GM18498 (cell line): Measurements from ENCODE around the gene CAV3.
"Not testable (repeated sequence)": the region's sequence is repeated elsewhere in the genome, so short reads cannot be mapped to it uniquely, and the experiment has no call there.

Experiments
- ATAC-seq: cut with Tn5 transposase; IDR thresholded peaks from one replicate; pipeline ENCODE4 v1.9.1; 2021; ENCODE audit warnings: mild to moderate bottlenecking, moderate library complexity; ENCODE audit not compliant: unreplicated experiment

The CAV3 gene

GRCh38 chr3:8733332-8734094, at the start of gene CAV3:
CAV3 (plus strand) TSS chr3:8733802; CDS start chr3:8733877, 75 bp downstream.
- ATAC-seq, result no peak

GRCh38 chr3:8684992-8685391, 48.6 kb upstream of the CAV3 start:
- ATAC-seq, result not testable (repeated sequence)

DNA sequence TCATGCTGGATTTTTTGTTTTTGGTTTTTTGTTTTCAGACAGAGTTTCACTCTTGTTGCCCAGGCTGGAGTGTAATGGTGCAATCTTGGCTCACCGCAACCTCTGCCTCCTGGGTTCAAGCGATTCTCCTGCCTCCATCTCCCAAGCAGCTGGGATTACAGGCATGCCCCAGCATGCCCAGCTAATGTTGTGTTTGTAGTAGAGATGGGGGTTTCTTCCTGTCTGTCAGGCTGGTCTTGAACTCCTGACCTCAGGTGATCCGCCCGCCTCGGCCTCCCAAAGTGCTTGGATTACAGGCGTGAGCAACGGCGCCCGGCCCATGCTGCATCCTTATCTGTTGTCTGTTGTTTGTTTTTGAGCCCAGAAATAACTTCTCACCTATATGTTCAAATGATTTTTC, 42.3 kb upstream of the CAV3 start:
- not testable (repeated sequence) for ATAC-seq

DNA sequence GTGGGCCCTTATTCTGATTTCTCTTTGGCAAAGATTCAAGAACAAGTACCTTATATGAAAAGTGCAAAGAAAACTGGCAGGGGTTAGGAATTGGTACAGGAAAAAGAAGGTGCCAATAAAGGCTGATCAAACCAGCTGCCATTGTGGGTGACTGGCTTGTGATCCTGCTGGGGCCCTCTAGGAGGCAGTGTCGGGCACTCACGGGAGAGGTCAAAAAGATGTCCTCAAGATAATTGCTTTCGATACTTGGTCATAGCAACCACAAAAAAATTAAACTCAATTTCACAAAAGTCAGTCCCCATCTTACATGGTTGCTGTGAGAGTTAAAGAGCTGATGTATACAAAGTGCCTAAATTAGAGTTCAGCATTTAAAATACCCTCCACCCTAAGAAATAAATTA, 31.0 kb upstream of the CAV3 start:
- ATAC-seq, result no peak

DNA sequence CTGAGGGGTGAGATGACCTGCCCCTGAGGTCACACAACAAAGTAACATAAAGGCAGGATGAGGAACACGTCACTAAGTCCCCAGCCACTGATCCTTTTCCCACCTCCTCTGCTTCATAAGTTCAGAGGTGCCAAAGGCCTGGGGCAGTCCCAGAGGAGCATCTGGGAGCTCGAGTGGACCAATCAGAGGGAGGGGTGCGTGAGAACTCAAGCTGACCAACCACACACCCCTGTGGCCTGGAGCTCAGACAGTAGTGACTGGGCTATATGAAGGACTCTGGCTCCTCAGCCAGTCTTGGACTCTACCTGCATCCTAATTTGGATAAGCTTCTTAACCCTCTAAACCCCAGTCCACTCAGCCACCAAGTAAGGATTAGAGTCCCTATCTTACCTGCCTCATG, 28.0 kb upstream of the CAV3 start:
- no peak for ATAC-seq

DNA sequence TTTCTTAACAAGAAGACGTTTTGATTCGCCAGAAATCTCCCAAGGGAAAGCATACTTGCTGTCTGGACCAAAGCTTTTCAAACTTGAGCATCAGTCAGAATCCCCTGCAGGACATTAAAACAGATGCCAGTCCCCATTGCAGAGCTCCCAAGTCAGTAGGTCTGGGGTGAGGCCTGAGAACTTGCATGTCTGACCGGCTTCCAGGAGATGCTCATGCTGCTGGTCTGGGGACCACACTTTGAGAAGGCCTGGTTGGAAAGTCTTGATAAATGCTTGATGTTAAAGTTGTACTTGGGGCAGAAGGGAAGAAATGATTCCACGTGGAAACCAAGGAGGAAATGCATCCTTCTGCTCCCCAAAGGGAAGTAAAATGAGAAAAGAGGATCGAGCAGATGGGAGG, 24.3 kb upstream of the CAV3 start:
- ATAC-seq, result no peak

DNA sequence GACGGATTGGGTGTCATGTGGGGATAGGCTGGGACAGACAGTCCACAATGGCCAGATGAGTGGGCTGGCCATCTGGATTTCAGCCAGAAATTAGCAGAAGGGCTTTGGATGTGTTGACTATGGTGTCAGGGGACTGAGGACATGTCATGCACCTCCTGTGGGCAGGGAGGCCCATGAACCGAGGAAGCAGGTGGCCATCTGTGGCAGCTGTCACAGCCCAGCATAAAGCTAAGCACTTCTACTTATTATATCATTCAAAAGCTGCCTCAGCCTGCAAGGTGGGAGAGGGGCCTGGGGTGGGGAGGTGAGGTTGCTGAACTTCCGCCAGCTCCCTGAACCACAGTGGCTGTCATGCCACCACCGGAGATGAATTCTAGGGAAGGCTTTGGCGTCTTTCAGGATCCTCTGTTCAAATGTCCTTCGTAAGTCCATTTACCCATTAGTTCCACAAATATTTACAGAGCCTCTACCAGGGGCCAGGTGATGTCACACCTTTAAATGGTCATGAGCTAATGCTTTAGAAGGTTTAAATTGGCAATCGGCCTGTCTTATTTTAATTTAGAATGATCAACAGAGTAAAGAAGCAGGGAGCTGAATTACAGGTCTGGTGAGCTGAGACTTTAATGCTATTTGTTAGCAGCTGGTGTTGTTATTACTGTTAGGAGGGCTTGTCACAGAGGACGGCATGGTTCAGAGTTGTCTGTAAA, 23.6 kb upstream of the CAV3 start:
- ATAC-seq, result no peak

DNA sequence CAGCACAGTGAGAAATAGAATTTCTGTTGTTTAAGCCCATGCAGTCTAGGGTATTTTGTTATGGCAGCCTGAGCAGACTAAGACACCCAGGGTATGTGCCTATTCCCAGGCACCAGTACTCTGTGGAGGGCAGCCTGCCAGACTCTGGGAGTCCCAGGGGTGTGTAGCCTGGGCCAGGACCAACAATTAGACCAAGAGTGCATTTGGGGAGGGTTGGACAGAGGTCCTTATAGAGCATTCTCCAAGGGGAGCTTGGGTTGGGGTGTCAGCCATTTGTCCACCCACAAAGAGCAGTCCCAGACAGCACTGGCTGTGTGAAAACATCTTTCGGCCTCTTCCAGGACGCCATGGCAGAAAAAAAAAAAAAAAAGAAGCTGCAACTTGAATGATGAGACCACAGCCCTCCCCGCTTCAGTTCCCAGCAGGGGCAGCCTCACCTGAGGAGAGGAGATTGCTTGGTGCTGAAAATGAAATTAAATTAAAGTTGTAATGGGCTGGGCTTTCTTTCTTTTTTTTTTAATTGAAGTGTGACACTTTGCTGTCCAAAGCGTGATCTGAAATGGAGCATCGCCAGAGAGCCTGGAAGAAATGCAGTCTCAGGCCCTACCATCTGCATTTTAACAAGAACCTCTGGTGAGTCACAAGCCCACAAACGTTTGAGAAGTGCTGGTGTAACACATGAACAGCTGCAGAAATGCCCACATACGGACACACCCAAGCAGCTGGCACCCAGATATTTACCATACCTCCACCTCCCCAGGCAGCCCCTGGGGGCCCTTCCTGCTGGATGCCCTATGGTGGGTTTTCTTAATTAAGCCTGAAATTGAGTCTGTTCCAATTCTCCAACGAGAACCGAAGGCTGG, 21.3 kb upstream of the CAV3 start:
- no peak for ATAC-seq

GRCh38 chr3:8712908-8713255, 20.7 kb upstream of the CAV3 start:
- ATAC-seq, result no peak

DNA sequence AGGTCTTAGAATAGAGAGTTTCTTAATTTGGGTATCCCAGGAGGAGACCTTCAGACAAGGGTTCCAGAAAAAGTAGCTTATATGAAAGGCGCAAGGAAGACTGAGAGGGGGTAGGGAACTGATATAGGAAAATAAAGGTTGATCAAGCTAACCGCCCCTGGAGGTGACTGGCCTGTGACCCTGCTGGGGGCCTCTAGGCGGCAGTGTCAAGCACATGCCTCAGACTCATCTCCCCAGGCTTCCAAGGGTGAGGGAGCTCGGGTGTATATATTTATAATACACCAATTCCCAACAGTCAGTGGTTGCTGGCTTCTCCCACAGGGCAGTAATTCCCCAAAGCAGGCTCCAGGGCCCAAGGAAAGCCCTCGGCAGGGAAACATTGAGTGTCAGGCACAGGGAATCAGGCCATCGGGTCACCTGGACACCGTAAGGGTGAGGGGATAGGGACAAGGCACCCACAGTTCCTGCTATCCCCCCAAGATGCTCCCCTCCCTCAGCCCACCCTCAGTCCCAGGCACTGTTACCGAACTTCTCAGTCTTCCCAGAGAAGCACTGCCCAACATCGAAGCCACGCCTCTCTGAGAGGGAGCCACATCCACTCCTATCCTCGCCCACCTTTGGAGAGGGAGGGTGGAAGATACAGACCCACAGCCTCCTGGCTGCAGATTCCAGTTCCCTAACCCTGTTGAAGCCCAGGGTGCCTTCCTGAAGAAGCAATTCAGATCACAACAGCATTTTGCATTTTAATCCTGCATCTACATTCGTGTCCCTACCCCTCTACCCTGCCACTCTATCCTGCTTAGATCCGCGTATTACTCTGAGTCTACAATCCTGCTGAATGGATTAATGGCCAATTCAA, 19.5 kb upstream of the CAV3 start:
- ATAC-seq, result no peak

DNA sequence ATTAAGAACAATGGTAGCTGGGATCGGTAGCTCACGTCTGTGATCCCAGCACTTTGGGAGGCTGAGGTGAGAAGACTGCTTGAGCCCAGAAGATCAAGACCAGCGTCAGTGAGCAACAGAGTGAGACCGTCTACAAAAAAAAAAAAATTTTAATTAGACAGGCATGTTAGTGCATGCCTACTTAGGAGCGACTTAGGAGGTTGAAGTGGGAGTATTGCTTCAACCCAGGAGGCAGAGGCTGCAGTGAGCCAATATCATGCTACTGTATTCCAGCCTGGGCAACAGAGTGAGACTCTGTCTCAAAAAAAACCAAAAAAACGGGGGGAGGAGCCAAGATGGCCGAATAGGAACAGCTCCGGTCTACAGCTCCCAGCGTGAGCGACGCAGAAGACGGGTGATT, 17.8 kb upstream of the CAV3 start:
- ATAC-seq, result not testable (repeated sequence)

DNA sequence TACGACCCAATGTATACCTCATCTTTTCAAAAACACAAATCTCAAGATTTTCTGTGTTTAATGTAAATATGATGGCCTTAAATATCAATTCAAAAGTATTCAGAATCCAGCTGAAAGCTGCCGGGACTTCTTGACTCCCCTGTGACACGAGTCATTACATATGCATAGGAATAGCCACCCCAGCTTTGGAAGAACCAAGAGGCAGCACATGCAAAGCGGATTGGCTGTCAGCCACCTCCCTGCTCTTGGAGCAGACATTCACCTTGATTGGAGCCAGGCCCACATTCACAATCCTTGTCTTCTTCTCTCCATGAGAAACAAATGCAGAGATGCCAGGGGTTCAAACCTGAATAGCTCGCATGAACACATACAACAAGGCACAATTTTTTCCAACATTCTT, 10.8 kb upstream of the CAV3 start:
- no peak for ATAC-seq

DNA sequence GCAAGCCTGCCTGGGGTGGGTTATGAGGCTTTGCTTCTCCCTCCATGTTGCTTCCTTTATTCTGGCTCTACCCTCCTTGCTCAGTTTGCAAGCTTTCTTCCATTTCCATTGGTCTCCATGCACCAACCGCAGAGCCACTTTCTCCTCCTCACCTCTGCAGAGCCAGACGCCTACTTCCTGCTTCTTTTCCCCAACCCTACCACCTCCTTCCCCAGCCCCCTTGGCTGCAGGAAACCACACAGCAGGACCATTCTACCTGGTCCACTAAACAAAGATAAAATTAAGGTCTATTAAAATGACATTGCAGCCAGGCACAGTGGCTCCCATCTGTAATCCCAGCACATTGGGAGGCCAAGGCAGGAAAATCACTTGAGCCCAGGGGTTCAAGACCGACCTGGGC, 10.0 kb upstream of the CAV3 start:
- no peak for ATAC-seq

DNA sequence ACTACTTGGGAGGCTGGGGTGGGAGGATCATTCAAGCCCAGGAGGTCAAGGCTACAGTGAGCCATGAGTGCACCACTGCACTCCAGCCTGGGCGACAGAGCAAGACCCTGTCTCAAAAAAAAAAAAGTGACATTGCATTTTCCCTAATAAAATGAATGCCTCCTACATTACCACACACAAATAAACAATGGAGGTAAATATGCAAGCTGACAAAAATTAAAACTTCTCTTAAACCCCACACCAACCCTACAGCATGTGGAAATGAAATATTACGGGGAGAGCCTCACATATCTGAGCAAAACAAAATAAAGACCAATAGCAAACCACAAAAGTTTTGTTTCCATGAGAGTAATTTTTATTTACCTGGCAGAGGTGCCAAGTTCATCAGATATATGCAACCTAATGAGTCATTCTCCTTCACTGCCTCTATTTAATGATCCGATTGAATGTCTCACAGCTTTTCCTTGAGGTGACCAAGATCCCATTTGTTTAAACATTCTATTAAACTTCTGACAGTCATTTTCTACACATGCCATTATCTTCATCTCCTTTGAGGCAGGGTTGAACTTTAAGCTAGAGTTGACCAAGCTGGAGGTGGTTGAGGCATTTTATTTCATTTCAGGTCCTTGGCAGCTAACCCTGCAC, 9.4 kb upstream of the CAV3 start:
- ATAC-seq, result no peak

DNA sequence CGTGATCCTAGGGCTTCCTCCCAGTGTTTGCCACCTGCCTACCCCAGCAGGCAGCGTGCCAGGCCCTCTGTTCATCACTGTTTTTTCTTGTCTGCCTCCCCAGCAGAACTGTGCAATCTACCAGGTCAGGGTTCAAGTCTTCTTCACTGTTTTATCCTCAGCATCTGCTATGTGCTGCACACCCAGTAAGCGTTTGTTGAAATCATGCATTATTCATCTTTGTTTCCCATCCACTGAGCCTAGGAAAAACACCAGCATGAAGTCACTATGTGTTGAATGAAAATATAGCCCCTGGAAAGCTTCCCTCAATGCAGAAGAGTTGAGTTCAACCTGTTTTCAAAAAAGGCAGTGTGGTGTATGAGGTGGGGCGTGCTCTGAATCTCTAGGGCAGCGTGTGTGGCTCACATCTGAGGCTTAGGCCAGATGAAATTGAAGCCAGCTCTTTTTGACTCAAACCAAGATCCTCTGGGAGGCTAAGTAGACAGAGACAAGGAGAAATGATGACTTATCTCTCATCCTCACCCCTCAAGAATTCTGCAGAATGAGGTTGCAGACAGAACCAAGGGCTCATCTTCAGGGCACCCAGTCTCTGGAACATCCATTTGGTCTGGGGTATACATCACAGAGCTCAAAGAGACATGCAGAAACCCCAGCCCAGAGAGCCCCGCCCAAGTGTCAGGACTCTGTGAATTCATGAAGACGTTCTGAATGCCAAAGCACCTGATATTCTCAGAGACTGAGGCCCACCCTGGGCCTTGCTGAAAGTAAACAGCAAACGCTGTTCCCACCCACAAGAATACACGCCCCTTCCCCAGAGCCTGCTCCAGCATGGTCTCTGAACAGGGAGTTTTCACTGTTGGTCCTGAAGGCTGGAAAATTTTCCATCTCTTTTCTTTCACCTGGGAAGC, 5.7 kb upstream of the CAV3 start:
- ATAC-seq, result no peak

DNA sequence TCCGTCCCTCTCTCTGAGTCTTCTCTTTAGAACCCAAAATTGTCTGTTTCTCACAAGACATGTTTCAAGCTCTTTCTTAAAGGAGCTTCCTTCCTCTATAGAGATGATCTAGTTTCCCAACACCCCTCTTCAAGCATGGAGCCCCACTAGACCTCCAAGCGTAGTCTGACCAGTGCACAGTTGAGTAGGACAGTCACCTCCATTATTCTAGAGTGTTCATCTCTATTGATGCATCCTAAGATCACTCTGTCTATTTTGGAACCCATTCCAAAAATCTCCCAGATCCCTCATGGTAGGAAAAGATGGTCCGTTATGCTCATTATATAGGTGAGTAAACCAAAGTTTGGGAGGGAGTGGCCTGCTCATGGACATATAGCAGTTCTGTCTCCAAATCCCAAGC, 4.1 kb upstream of the CAV3 start:
- no peak for ATAC-seq

- no peak for ATAC-seq
Measured at GRCh38 chr3:8730656-8731055, 2.9 kb upstream of the CAV3 start.

GRCh38 chr3:8732413-8732812, 1.2 kb upstream of the CAV3 start:
- no peak for ATAC-seq

- ATAC-seq, result no peak
Measured at GRCh38 chr3:8734137-8734878, 706 bp downstream of the CAV3 start.
